Keratinocyte (primary cell): Measurements from ENCODE around the gene ZNF521. TPM values are rescaled to one million over a fixed set of nuclear protein-coding genes. Genes with fewer than 3 reads are reported as not detected.

Source experiments
- DNase-seq: peaks from one replicate; pipeline ENCODE4 v3.0.0-alpha.2; 2011; ENCODE audit warnings: low read depth, missing footprints, low spot score
- FAIRE-seq: peaks from 2 replicates; lab custom pipeline; 2011; peaks lifted over from hg19 to GRCh38; lab: Jason Lieb, UNC
- H2AFZ ChIP-seq: 2 replicates; pipeline ENCODE4 v1.6.0; 2012; ENCODE audit warnings: low read length, control low read depth, inconsistent platforms; ENCODE audit not compliant: control insufficient read depth
- H3K27ac ChIP-seq: 2 replicates; pipeline ENCODE4 v1.5.1; 2011; ENCODE audit warnings: low read length; ENCODE audit not compliant: control insufficient read depth, insufficient read depth
- H3K27me3 ChIP-seq: 3 replicates; pipeline ENCODE4 v1.6.0; 2011; ENCODE audit warnings: low read length; ENCODE audit not compliant: control insufficient read depth, insufficient read depth; ENCODE audit errors: extremely low read depth
- H3K36me3 ChIP-seq, 2 experiments: 2 replicates in 1 of 2; 3 replicates in 1 of 2; pipeline ENCODE4 v1.5.1; 2011; ENCODE audit warnings: low read length in 2 of 2, mild to moderate bottlenecking in 1 of 2; ENCODE audit not compliant: control insufficient read depth in 2 of 2, insufficient read depth in 2 of 2; ENCODE audit errors: extremely low read depth in 1 of 2
- H3K4me1 ChIP-seq: 3 replicates; pipeline ENCODE4 v1.5.1; 2011; ENCODE audit warnings: low read length; ENCODE audit not compliant: control insufficient read depth, insufficient read depth; ENCODE audit errors: extremely low read depth
- H3K4me2 ChIP-seq: 3 replicates; pipeline ENCODE4 v1.6.0; 2011; ENCODE audit warnings: low read depth, low read length; ENCODE audit not compliant: control insufficient read depth, insufficient read depth; ENCODE audit errors: extremely low read depth
- H3K4me3 ChIP-seq, 3 experiments: fragments of 200-600 bp in 1 of 3; sonication (generic) in 1 of 3; 2 replicates in 2 of 3; 3 replicates in 1 of 3; pipeline ENCODE4 v1.5.1; 2011 to 2016; ENCODE audit warnings: low read length in 3 of 3, mild to moderate bottlenecking in 3 of 3, control low read depth in 2 of 3, inconsistent platforms in 1 of 3, low read depth in 1 of 3, mixed read lengths in 1 of 3, mixed run types in 1 of 3, moderate library complexity in 1 of 3; ENCODE audit not compliant: control insufficient read depth in 2 of 3, insufficient read depth in 2 of 3; ENCODE audit errors: extremely low read depth in 1 of 3
- H3K79me2 ChIP-seq: 2 replicates; pipeline ENCODE4 v1.6.0; 2012; ENCODE audit warnings: low read length; ENCODE audit not compliant: control insufficient read depth, insufficient read depth
- H3K9ac ChIP-seq: 3 replicates; pipeline ENCODE4 v1.6.0; 2011; ENCODE audit warnings: low read length; ENCODE audit not compliant: control insufficient read depth, insufficient read depth; ENCODE audit errors: extremely low read depth
- H3K9me1 ChIP-seq: 3 replicates; pipeline ENCODE4 v1.6.0; 2011; ENCODE audit warnings: low read length; ENCODE audit not compliant: control insufficient read depth, insufficient read depth; ENCODE audit errors: extremely low read depth
- H3K9me3 ChIP-seq: 2 replicates; pipeline ENCODE4 v1.5.1; 2012; ENCODE audit warnings: low read depth, low read length; ENCODE audit not compliant: control insufficient read depth
- H4K20me1 ChIP-seq: 3 replicates; pipeline ENCODE4 v1.6.0; 2011; ENCODE audit warnings: low read length; ENCODE audit not compliant: control insufficient read depth, insufficient read depth; ENCODE audit errors: extremely low read depth
- EZH2 ChIP-seq: IDR thresholded peaks from one replicate; pipeline ENCODE4 v1.6.1; 2012; ENCODE audit warnings: inconsistent platforms, mild to moderate bottlenecking, low read length, moderate library complexity
- dilution Hi-C: fragments of 300-500 bp; cut with MboI; formaldehyde crosslinking; loops from one replicate; pipeline ENCODE4 v1.7.0; 2020; ENCODE audit warnings: low sequenced_read_pairs; ENCODE audit not compliant: extremely low pct_ligation_motif_present
- polyA plus RNA-seq, 5 experiments: library from polyadenylated mRNA; depleted of rRNA in 3 of 5; stranded (reverse) in 3 of 5; stranded (forward) in 1 of 5; unstranded in 1 of 5; fragments of >200 nt; gene quantifications; 1 replicate in 1 of 5; 2 replicates in 3 of 5; 3 replicates in 1 of 5; pipeline versions ENCODE4 v1.2.1 to v1.2.3, GENCODE V29; 2011 to 2012; ENCODE audit warnings: missing spikeins in 2 of 5, low read depth in 1 of 5, low replicate concordance in 1 of 5
- TF ChIP-seq, protein P1 (sequence below), 3 experiments: IDR thresholded peaks in 1 of 3; conservative IDR thresholded peaks in 1 of 3; optimal IDR thresholded peaks in 1 of 3; 2 replicates in 2 of 3; 3 replicates in 1 of 3; pipeline versions ENCODE3 to v1.5.1; 2011; ENCODE audit warnings: low read length in 3 of 3, mild to moderate bottlenecking in 3 of 3, moderate library complexity in 2 of 3, control low read depth in 1 of 3, inconsistent platforms in 1 of 3; ENCODE audit not compliant: insufficient read depth in 2 of 3; ENCODE audit errors: extremely low read depth in 1 of 3

The ZNF521 gene
- polyA plus RNA-seq, 1 donor (not counting 4 experiments of a cell fraction or from before 2014, with no cell fraction given) = 0.07 TPM

- FAIRE-seq = no peak
- no peak overlapping the region for H3K27ac ChIP-seq
- no peaks in the 10 kb centered on the region for H3K36me3 ChIP-seq
These were observed 117.1 kb downstream of the ZNF521 start for GRCh38 chr18:25234740-25235345.

GRCh38 chr18:25234322-25234639 lies 117.7 kb downstream of the ZNF521 start:
- H3K36me3 ChIP-seq = no peaks in the 10 kb centered on the region
- no peak for FAIRE-seq
- H3K9me1 ChIP-seq = no peaks in the 10 kb centered on the region
- H3K9me3 ChIP-seq = no peaks in the 10 kb centered on the region
- no peak overlapping the region for H3K9ac ChIP-seq
- no peaks in the 10 kb centered on the region for H3K4me1 ChIP-seq
- H3K4me2 ChIP-seq = no peak overlapping the region
- dilution Hi-C loops = no loop called here
- TF ChIP-seq EZH2 = no peak
- TF ChIP-seq, protein P1, sequence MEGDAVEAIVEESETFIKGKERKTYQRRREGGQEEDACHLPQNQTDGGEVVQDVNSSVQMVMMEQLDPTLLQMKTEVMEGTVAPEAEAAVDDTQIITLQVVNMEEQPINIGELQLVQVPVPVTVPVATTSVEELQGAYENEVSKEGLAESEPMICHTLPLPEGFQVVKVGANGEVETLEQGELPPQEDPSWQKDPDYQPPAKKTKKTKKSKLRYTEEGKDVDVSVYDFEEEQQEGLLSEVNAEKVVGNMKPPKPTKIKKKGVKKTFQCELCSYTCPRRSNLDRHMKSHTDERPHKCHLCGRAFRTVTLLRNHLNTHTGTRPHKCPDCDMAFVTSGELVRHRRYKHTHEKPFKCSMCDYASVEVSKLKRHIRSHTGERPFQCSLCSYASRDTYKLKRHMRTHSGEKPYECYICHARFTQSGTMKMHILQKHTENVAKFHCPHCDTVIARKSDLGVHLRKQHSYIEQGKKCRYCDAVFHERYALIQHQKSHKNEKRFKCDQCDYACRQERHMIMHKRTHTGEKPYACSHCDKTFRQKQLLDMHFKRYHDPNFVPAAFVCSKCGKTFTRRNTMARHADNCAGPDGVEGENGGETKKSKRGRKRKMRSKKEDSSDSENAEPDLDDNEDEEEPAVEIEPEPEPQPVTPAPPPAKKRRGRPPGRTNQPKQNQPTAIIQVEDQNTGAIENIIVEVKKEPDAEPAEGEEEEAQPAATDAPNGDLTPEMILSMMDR (optimal IDR thresholded peaks at IDR 0.05 in 1 of 3, IDR thresholded peaks at IDR 0.05 in 1 of 3, conservative IDR thresholded peaks at IDR 0.05 in 1 of 3; ENCODE audit: extremely low read depth in 1 of 3, insufficient read depth in 2 of 3, low read length in 3 of 3) = no peak
- H3K79me2 ChIP-seq = no peaks in the 10 kb centered on the region
- no peaks in the 10 kb centered on the region for H4K20me1 ChIP-seq
- DNase-seq = no peak
- H3K27ac ChIP-seq = no peak overlapping the region
- H3K4me3 ChIP-seq = no peak overlapping the region
- no peaks in the 10 kb centered on the region for H3K27me3 ChIP-seq
- H2AFZ ChIP-seq = no peak overlapping the region

More at GRCh38 chr18:25234740-25235345, 117.1 kb downstream of the ZNF521 start:
- no peak for DNase-seq
- no peaks in the 10 kb centered on the region for H3K9me1 ChIP-seq
- dilution Hi-C loops = no loop called here
- H3K4me3 ChIP-seq = no peak overlapping the region
- H3K9ac ChIP-seq = no peak overlapping the region
- H3K79me2 ChIP-seq = no peaks in the 10 kb centered on the region
- H4K20me1 ChIP-seq = no peaks in the 10 kb centered on the region
- H3K4me1 ChIP-seq = no peaks in the 10 kb centered on the region
- H3K9me3 ChIP-seq = no peaks in the 10 kb centered on the region
- H3K4me2 ChIP-seq = no peak overlapping the region
- TF ChIP-seq EZH2 = no peak
- TF ChIP-seq, protein P1 (optimal IDR thresholded peaks at IDR 0.05 in 1 of 3, IDR thresholded peaks at IDR 0.05 in 1 of 3, conservative IDR thresholded peaks at IDR 0.05 in 1 of 3; ENCODE audit: extremely low read depth in 1 of 3, insufficient read depth in 2 of 3, low read length in 3 of 3) = no peak
- no peaks in the 10 kb centered on the region for H3K27me3 ChIP-seq
- no peak overlapping the region for H2AFZ ChIP-seq
